Endothelial cell of umbilical vein (primary cell): ENCODE measurements around the gene CCSER1. TPM values are rescaled to one million over a fixed set of nuclear protein-coding genes. Genes with fewer than 3 reads are reported as not detected.

Experiments
- BruUV-seq: library from RNA; stranded (reverse); fragments of 400-500 nt; replicated peaks from 2 replicates; lab custom pipeline; 2021; lab: Mats Ljungman, UMichigan
- CTCF ChIA-PET: fragments of 300-600, 350-600 bp; sonication (Branson Sonifier 250); formaldehyde crosslinking; loops from one replicate; lab custom pipeline; 2021; ENCODE audit warnings: antibody characterized with exemption, inconsistent platforms; lab: Charles Lee
- POLR2A ChIA-PET: fragments of 300-600, 350-600 bp; sonication (Branson Sonifier 250); formaldehyde crosslinking; loops from one replicate; lab custom pipeline; 2021; ENCODE audit warnings: antibody characterized with exemption, inconsistent platforms; lab: Charles Lee
- DNase-seq: peaks from one replicate; pipeline ENCODE4 v3.0.0-alpha.2; 2011; ENCODE audit warnings: low read depth, low spot score
- FAIRE-seq: peaks from 2 replicates; lab custom pipeline; 2011; peaks lifted over from hg19 to GRCh38; lab: Jason Lieb, UNC
- H2AFZ ChIP-seq: 2 replicates; pipeline ENCODE4 v1.6.0; 2012; ENCODE audit warnings: low read depth, low read length, control low read depth, inconsistent platforms
- H3K27ac ChIP-seq: 2 replicates; pipeline ENCODE4 v1.5.1; 2011; ENCODE audit warnings: low read depth, mild to moderate bottlenecking, control low read depth, low read length, moderate library complexity; ENCODE audit not compliant: insufficient read depth
- H3K27me3 ChIP-seq, 2 experiments: 2 replicates each; pipeline versions ENCODE4 v1.6.0 to v1.6.1; 2011; ENCODE audit warnings: low read length in 2 of 2, mixed read lengths in 1 of 2; ENCODE audit not compliant: control insufficient read depth in 2 of 2, insufficient read depth in 2 of 2
- H3K36me3 ChIP-seq, 2 experiments: 2 replicates in 1 of 2; 3 replicates in 1 of 2; pipeline ENCODE4 v1.5.1; 2011; ENCODE audit warnings: low read length in 2 of 2, mild to moderate bottlenecking in 1 of 2, moderate library complexity in 1 of 2; ENCODE audit not compliant: control insufficient read depth in 2 of 2, insufficient read depth in 2 of 2; ENCODE audit errors: extremely low read depth in 1 of 2
- H3K4me1 ChIP-seq: 3 replicates; pipeline ENCODE4 v1.5.1; 2011; ENCODE audit warnings: mild to moderate bottlenecking, low read length; ENCODE audit not compliant: control insufficient read depth, insufficient read depth; ENCODE audit errors: extremely low read depth
- H3K4me2 ChIP-seq: 2 replicates; pipeline ENCODE4 v1.6.1; 2011; ENCODE audit warnings: low read length, control low read depth, mixed read lengths; ENCODE audit not compliant: insufficient read depth
- H3K4me3 ChIP-seq, 3 experiments: fragments of 200-600 bp in 1 of 3; sonication (generic), shearing (Covaris generic) in 1 of 3; replicated peaks in 1 of 3; 2 replicates each; pipeline ENCODE4 v1.5.1; 2011 to 2016; ENCODE audit warnings: control low read depth in 3 of 3, low read length in 3 of 3, mild to moderate bottlenecking in 2 of 3, inconsistent platforms in 1 of 3, low read depth in 1 of 3, moderate library complexity in 1 of 3; ENCODE audit not compliant: insufficient read depth in 1 of 3
- H3K79me2 ChIP-seq: 2 replicates; pipeline ENCODE4 v1.6.0; 2012; ENCODE audit warnings: low read length, inconsistent platforms; ENCODE audit not compliant: control insufficient read depth, insufficient read depth
- H3K9ac ChIP-seq: replicated peaks from 2 replicates; pipeline ENCODE3; 2011; ENCODE audit warnings: low read length, control low read depth; ENCODE audit not compliant: insufficient read depth; ENCODE audit errors: extremely low read depth
- H3K9me1 ChIP-seq: replicated peaks from 3 replicates; pipeline ENCODE4 v1.6.0; 2011; ENCODE audit warnings: mild to moderate bottlenecking, low read length; ENCODE audit not compliant: control insufficient read depth, insufficient read depth; ENCODE audit errors: extremely low read depth
- H3K9me3 ChIP-seq: replicated peaks from 2 replicates; pipeline ENCODE4 v1.5.1; 2012; ENCODE audit warnings: low read length, inconsistent platforms; ENCODE audit not compliant: control insufficient read depth, insufficient read depth
- H4K20me1 ChIP-seq: replicated peaks from 2 replicates; pipeline ENCODE3; 2011; ENCODE audit warnings: mild to moderate bottlenecking, low read length; ENCODE audit not compliant: control insufficient read depth, insufficient read depth; ENCODE audit errors: extremely low read depth
- EZH2 ChIP-seq: IDR thresholded peaks from 2 replicates; pipeline ENCODE4 v1.6.1; 2012; ENCODE audit warnings: borderline replicate concordance, low read depth, mild to moderate bottlenecking, moderate library complexity, low read length, inconsistent platforms; ENCODE audit not compliant: severe bottlenecking
- FOS ChIP-seq: IDR thresholded peaks from 2 replicates; pipeline ENCODE4 v1.6.1; 2011; ENCODE audit warnings: mild to moderate bottlenecking, low read length, moderate library complexity, borderline replicate concordance; ENCODE audit not compliant: insufficient read depth
- GATA2 ChIP-seq: IDR thresholded peaks from 2 replicates; pipeline ENCODE4 v1.7.0; 2011; ENCODE audit warnings: low read depth, mild to moderate bottlenecking, moderate library complexity, mixed read lengths, low read length; ENCODE audit not compliant: insufficient read length, insufficient read depth
- JUN ChIP-seq: IDR thresholded peaks from 2 replicates; pipeline ENCODE4 v1.6.1; 2011; ENCODE audit warnings: borderline replicate concordance, low read depth; ENCODE audit not compliant: insufficient read length, insufficient read depth
- MYC ChIP-seq: IDR thresholded peaks from one replicate; pipeline ENCODE4 v1.6.1; 2011; ENCODE audit warnings: mild to moderate bottlenecking, low read depth, low read length
- POLR2A ChIP-seq: IDR thresholded peaks from 2 replicates; pipeline ENCODE4 v1.6.1; 2012; ENCODE audit warnings: low read depth, mild to moderate bottlenecking, control low read depth, low read length
- POLR2AphosphoS5 ChIP-seq: IDR thresholded peaks from 2 replicates; pipeline ENCODE4 v1.6.1; 2012; ENCODE audit warnings: low read depth, mild to moderate bottlenecking, control low read depth, low read length, moderate library complexity; ENCODE audit not compliant: insufficient read depth
- dilution Hi-C: fragments of 300-500 bp; cut with MboI; formaldehyde crosslinking; loops from one replicate; pipeline ENCODE4 v1.15.0; 2019; ENCODE audit warnings: low sequenced_read_pairs; ENCODE audit not compliant: extremely low pct_ligation_motif_present
- intact Hi-C: fragments of 100-400 bp; cut with micrococcal nuclease; formaldehyde crosslinking; loops from one replicate; pipeline ENCODE4 v1.10.0; 2022
- polyA plus RNA-seq, 4 experiments: library from polyadenylated mRNA; depleted of rRNA in 3 of 4; stranded (reverse) in 3 of 4; unstranded in 1 of 4; fragments of >200 nt; gene quantifications; 2 replicates each; pipeline versions ENCODE4 v1.2.1 to v1.2.3, GENCODE V29; 2011 to 2012; ENCODE audit warnings: missing spikeins in 1 of 4
- total RNA-seq: library from RNA; stranded (reverse); gene quantifications from 2 replicates; pipeline ENCODE4 v1.2.3, GENCODE V29; 2021
- TF ChIP-seq, protein P1 (sequence below), 2 donors: IDR thresholded peaks; 1 replicate in 1 of 2; 2 replicates in 1 of 2; pipeline ENCODE4 v1.5.1; 2011; ENCODE audit warnings: low read length in 2 of 2, mild to moderate bottlenecking in 2 of 2, moderate library complexity in 2 of 2, control low read depth in 1 of 2, inconsistent platforms in 1 of 2, low read depth in 1 of 2; ENCODE audit not compliant: insufficient read depth in 1 of 2; ENCODE audit errors: extremely low read depth in 1 of 2
- TF ChIP-seq, protein P2 (sequence below): IDR thresholded peaks from 2 replicates; pipeline ENCODE4 v1.6.1; 2011; ENCODE audit not compliant: insufficient read depth, insufficient read length

The CCSER1 gene
- total and polyA plus RNA-seq, 2 donors (not counting 3 experiments of a cell fraction or from before 2014, with no cell fraction given) = 0.11 to 1.8 TPM

DNA sequence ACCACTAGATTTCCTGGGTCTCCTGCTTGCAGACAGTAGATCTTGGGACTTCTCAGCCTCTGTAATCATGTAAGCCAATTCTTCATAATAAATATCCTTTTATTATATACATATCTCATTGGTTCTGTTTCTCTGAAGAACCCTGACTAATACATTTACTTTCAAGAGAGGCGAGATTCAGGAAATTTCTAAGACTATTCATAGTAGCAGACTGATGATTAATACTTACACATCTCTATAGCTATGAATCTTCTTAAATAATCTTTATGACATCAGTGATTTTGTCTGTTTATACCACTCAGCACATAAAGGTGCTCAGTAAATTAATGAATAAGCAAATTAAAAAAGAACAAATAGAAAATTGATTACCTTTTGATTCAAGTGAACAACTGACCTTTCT, 1494.3 kb downstream of the CCSER1 start:
- intact Hi-C loops = no loop called here
- no peak for TF ChIP-seq POLR2AphosphoS5
- TF ChIP-seq POLR2A = no peak
- TF ChIP-seq EZH2 = no peak
- TF ChIP-seq FOS = no peak
- no peak for TF ChIP-seq JUN
- no peak for TF ChIP-seq MYC
- TF ChIP-seq, protein P1, sequence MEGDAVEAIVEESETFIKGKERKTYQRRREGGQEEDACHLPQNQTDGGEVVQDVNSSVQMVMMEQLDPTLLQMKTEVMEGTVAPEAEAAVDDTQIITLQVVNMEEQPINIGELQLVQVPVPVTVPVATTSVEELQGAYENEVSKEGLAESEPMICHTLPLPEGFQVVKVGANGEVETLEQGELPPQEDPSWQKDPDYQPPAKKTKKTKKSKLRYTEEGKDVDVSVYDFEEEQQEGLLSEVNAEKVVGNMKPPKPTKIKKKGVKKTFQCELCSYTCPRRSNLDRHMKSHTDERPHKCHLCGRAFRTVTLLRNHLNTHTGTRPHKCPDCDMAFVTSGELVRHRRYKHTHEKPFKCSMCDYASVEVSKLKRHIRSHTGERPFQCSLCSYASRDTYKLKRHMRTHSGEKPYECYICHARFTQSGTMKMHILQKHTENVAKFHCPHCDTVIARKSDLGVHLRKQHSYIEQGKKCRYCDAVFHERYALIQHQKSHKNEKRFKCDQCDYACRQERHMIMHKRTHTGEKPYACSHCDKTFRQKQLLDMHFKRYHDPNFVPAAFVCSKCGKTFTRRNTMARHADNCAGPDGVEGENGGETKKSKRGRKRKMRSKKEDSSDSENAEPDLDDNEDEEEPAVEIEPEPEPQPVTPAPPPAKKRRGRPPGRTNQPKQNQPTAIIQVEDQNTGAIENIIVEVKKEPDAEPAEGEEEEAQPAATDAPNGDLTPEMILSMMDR (IDR thresholded peaks at IDR 0.05; ENCODE audit: extremely low read depth in 1 of 2, insufficient read depth in 1 of 2, low read depth in 1 of 2, low read length in 2 of 2) = no peak
- no peak for TF ChIP-seq GATA2
- TF ChIP-seq, protein P2, sequence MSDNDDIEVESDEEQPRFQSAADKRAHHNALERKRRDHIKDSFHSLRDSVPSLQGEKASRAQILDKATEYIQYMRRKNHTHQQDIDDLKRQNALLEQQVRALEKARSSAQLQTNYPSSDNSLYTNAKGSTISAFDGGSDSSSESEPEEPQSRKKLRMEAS = no peak
- Histone ChIP-seq H3K9ac (no peak overlapping the region), H3K4me2 (no peak overlapping the region), H3K4me1 (no peaks in the 10 kb centered on the region), H3K79me2 (no peaks in the 10 kb centered on the region), H3K27ac (no peak overlapping the region), H3K9me1 (no peaks in the 10 kb centered on the region), H4K20me1 (no peaks in the 10 kb centered on the region), H2AFZ (no peak overlapping the region), H3K27me3 (no peaks in the 10 kb centered on the region), H3K4me3 (no peak overlapping the region), H3K9me3 (no peaks in the 10 kb centered on the region), H3K36me3 (no peaks in the 10 kb centered on the region)
- DNase-seq = no peak
- FAIRE-seq = no peak
- ChIA-PET CTCF (no interaction called here), POLR2A (no interaction called here)
- no TSS peak for BruUV-seq
- dilution Hi-C loops = no loop called here
